ENCODE data around the gene CUX1.

Gene CUX1

GRCh38 chr7:102215256-102215655, 397.8 kb downstream of the CUX1 start:
- in situ Hi-C loops (cut with HindIII; ENCODE audit: low sequenced_read_pairs), result no loop called here
- TF ChIP-seq, protein P1, sequence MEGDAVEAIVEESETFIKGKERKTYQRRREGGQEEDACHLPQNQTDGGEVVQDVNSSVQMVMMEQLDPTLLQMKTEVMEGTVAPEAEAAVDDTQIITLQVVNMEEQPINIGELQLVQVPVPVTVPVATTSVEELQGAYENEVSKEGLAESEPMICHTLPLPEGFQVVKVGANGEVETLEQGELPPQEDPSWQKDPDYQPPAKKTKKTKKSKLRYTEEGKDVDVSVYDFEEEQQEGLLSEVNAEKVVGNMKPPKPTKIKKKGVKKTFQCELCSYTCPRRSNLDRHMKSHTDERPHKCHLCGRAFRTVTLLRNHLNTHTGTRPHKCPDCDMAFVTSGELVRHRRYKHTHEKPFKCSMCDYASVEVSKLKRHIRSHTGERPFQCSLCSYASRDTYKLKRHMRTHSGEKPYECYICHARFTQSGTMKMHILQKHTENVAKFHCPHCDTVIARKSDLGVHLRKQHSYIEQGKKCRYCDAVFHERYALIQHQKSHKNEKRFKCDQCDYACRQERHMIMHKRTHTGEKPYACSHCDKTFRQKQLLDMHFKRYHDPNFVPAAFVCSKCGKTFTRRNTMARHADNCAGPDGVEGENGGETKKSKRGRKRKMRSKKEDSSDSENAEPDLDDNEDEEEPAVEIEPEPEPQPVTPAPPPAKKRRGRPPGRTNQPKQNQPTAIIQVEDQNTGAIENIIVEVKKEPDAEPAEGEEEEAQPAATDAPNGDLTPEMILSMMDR (IDR thresholded peaks at IDR 0.05; ENCODE audit: low read depth, low read length), result no peak
- DNase-seq (ENCODE audit: low read depth, low spot score), result no peak
- no peak overlapping the region for H3K4me3 ChIP-seq (ENCODE audit: low read depth, low read length)

DNA sequence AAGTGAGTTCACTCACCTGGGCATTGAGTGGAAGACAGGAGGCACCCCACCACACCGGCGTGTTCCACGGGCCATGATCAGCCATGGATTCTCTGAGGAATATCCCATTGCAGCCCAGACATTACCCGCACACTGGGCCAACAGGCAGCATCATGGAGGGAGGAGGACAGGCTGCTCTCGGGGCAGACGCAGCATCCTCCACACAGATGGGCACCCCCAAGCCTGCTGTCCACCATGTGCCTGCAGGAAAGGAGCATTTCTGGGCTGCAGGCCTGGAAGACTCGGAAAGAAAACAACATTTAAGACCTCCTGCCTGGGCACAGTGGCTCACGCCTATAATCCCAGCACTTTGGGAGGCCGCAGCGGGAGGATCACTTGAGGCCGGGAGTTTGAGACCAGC, 398.3 kb downstream of the CUX1 start:
- DNase-seq (ENCODE audit: low read depth, low spot score), result no peak
- no peak overlapping the region for H3K4me3 ChIP-seq (ENCODE audit: low read depth, low read length)
- in situ Hi-C loops (cut with HindIII; ENCODE audit: low sequenced_read_pairs), result no loop called here
- TF ChIP-seq, protein P1 (IDR thresholded peaks at IDR 0.05; ENCODE audit: low read depth, low read length), result no peak

DNA sequence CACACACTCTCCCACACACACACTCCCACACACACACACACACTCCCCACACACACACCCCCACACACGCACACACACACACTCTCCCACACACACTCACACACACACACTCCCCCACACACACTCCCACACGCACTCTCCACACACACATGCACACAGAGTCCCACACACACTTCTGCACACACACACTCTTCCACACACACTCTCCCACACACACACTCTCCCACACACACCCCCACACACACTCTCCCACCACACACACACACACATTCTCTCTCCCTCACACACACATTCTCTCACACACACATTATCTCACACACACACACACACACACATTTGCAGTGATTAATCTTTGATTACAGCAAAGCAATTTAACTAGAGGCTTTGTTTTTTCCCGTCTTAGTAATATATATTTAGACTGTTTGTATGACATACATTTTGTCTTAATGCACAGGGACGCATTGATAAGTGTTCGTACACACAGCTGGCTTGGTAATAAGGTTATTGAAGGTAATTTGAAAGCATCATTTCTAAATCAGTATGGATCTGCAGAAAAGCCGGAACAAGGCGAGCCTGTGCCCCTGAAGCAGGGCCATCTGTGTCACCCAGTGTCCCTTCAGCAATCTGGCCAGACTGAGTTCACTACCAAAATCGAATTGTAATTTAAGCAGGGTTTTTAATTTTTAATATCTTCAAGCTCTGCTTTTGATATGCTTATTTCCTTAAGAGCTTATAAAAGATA, 399.3 kb downstream of the CUX1 start:
- TF ChIP-seq, protein P1 (IDR thresholded peaks at IDR 0.05; ENCODE audit: low read depth, low read length), result no peak
- no peak for DNase-seq (ENCODE audit: low read depth, low spot score)
- H3K4me3 ChIP-seq (ENCODE audit: low read depth, low read length), result no peak overlapping the region
- in situ Hi-C loops (cut with HindIII; ENCODE audit: low sequenced_read_pairs), result no loop called here

DNA sequence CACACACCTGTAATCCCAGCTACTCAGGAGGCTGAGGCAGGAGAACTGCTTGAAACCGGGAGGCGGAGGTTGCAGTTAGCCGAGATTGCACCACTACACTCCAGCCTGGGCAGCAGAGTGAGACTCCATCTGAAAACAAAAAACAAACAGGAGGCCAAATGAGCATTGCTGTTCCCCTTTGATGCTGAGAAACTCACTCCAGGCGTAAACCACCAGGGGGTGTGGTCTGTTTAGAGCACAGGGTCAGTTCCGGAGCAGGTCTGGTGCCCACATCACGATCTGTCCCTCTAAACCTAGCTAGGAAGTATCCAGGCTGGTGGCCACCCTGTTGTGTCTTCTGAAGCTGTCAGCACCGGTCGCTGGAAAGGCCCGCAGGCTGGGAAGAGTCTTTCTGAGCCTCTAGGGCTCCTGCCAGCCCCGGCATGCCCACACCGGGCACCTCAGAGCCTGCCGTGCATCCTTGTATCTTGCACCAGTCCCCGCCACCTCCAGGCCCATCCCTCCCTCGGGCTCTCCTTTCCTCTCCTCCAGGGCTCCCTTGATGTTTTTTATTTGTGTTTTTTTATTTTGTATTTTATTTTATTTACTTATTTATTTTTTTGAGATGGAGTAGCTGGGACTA, 402.9 kb downstream of the CUX1 start:
- TF ChIP-seq, protein P1 (IDR thresholded peaks at IDR 0.05; ENCODE audit: low read depth, low read length), result no peak
- H3K4me3 ChIP-seq (ENCODE audit: low read depth, low read length), result no peak overlapping the region
- DNase-seq (ENCODE audit: low read depth, low spot score), result no peak
- in situ Hi-C loops (cut with HindIII; ENCODE audit: low sequenced_read_pairs), result no loop called here

DNA sequence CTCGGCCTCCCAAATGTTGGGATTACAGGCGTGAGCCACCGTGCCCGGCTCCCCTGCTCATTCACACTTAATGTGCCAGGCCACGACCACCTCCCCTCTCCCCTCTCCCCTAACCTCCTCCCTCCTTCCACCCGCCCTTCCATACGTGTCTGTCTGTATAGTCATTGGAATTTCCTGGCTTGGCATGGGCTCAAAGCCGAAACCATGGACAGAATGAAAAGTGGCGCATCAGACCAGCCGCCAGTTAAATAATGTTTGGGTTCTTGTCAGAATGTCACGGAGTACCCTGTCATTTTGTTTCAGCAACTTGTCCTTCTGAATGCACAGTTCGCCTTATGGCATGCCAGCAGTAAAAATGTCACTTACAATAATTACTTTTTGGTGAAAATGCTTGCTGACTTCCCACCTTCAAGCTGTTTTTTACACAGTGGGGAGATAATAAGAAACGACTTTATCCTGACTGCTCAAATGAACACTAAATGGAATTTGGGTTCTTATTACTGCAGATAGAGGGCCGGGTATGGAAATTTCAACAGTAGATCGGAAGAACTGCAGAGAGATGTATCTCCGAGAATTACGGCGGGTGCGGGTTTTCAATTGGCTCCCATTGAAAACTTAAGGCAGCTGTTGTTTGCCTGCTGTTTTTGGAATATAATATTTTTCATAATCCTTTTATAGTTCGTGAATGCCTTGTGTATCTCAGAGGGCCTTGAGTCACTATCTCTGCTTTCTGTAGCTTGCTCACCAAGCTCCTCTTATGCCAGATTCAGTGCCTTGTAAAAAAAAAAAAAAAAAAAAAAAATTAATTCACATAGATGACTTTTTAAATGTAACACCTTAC, 403.8 kb downstream of the CUX1 start:
- in situ Hi-C loops (cut with HindIII; ENCODE audit: low sequenced_read_pairs), result no loop called here
- H3K4me3 ChIP-seq (ENCODE audit: low read depth, low read length), result no peak overlapping the region

DNA sequence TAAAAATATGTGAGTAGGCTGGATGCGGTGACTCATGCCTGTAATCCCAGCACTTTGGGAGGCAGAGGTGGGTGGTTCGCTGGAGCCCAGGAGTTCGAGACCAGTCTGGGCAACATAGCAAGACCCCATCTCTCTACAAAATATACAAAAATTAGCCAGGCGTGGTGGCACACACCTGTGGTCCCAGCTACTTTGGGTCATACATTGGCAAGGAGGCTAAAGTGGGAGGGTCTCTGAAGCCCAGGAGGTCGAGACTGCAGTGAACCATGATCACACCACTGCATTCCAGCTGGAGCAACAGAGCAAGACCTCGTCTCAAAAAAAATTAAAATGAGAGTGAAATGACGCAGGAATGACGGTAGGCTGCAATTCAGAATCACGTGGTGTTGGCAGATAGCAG, 404.5 kb downstream of the CUX1 start:
- no peak for DNase-seq (ENCODE audit: low read depth, low spot score)
- in situ Hi-C loops (cut with HindIII; ENCODE audit: low sequenced_read_pairs), result no loop called here
- TF ChIP-seq, protein P1 (IDR thresholded peaks at IDR 0.05; ENCODE audit: low read depth, low read length), result no peak
- no peak overlapping the region for H3K4me3 ChIP-seq (ENCODE audit: low read depth, low read length)

More for the DNA sequence above, 403.8 kb downstream of the CUX1 start:
- peak; percentile 67 for DNase-seq (ENCODE audit: low read depth, low spot score)
- TF ChIP-seq, protein P1 (IDR thresholded peaks at IDR 0.05; ENCODE audit: low read depth, low read length), result no peak
